HuH-7 (cell line): ENCODE results near the gene PIP5K1B.

Experiments used
- DNase-seq: peaks from one replicate; pipeline ENCODE4 v3.0.0; 2011; ENCODE audit warnings: low spot score

Gene PIP5K1B

GRCh38 chr9:68995776-68996175 lies 290.7 kb downstream of the PIP5K1B start:
- DNase-seq, result no peak

- DNase-seq, result no peak
These were observed 291.4 kb downstream of the PIP5K1B start for GRCh38 chr9:68996462-68996861.

- no peak for DNase-seq
These were observed 292.6 kb downstream of the PIP5K1B start for GRCh38 chr9:68997666-68998065.

GRCh38 chr9:68998385-68998784 lies 293.3 kb downstream of the PIP5K1B start:
- DNase-seq, result no peak

- no peak for DNase-seq
These were observed 293.8 kb downstream of the PIP5K1B start for GRCh38 chr9:68998812-68999211.

- peak; percentile 79 for DNase-seq
These were observed 294.5 kb downstream of the PIP5K1B start for GRCh38 chr9:68999393-69000105.

GRCh38 chr9:69001921-69002320 lies 296.9 kb downstream of the PIP5K1B start:
- DNase-seq, result no peak

GRCh38 chr9:69003051-69003450 lies 298.0 kb downstream of the PIP5K1B start:
- DNase-seq, result no peak

GRCh38 chr9:69004836-69005235 lies 299.8 kb downstream of the PIP5K1B start:
- no peak for DNase-seq

GRCh38 chr9:69009708-69010107 lies 304.7 kb downstream of the PIP5K1B start:
- no peak for DNase-seq

GRCh38 chr9:69012696-69013381 lies 307.8 kb downstream of the PIP5K1B start:
- no peak for DNase-seq

GRCh38 chr9:69013382-69013727 lies 308.3 kb downstream of the PIP5K1B start:
- no peak for DNase-seq

- DNase-seq, result no peak
These were observed 309.0 kb downstream of the PIP5K1B start, which contains the start of gene PRKACG for GRCh38 chr9:69014013-69014412. PRKACG (minus strand) TSS chr9:69014113; CDS start chr9:69014092, 21 bp downstream.

- DNase-seq, result no peak
These were observed 311.4 kb downstream of the PIP5K1B start for GRCh38 chr9:69016191-69017096.

GRCh38 chr9:69018737-69019136 lies 313.7 kb downstream of the PIP5K1B start:
- no peak for DNase-seq

GRCh38 chr9:69019808-69020207 lies 314.8 kb downstream of the PIP5K1B start:
- no peak for DNase-seq

- no peak for DNase-seq
These were observed 315.5 kb downstream of the PIP5K1B start for GRCh38 chr9:69020301-69021145.

- no peak for DNase-seq
These were observed 318.6 kb downstream of the PIP5K1B start for GRCh38 chr9:69023650-69024049.

- peak; percentile 63 for DNase-seq
These were observed 322.5 kb downstream of the PIP5K1B start for GRCh38 chr9:69027355-69028097.

GRCh38 chr9:69028754-69029153 lies 323.7 kb downstream of the PIP5K1B start:
- no peak for DNase-seq

GRCh38 chr9:69029535-69029934 lies 324.5 kb downstream of the PIP5K1B start:
- no peak for DNase-seq
